Endodermal cell (in vitro differentiated cells): ENCODE results near the gene STX1B. TPM values are rescaled to one million over a fixed set of nuclear protein-coding genes. Genes with fewer than 3 reads are reported as not detected.

Source experiments
- DNase-seq: peaks from one replicate; pipeline ENCODE4 v3.0.0-alpha.2; 2017
- H3K27ac ChIP-seq: 2 replicates; pipeline ENCODE4 v1.5.1; 2013; ENCODE audit warnings: mild to moderate bottlenecking, low read depth, low read length, moderate library complexity
- H3K27me3 ChIP-seq: 2 replicates; pipeline ENCODE4 v1.6.1; 2013; ENCODE audit warnings: mild to moderate bottlenecking, low read length, moderate library complexity; ENCODE audit not compliant: insufficient read depth, control insufficient read depth, poor library complexity, severe bottlenecking
- H3K36me3 ChIP-seq: 2 replicates; pipeline ENCODE4 v1.7.0; 2013; ENCODE audit warnings: mild to moderate bottlenecking, low read length, moderate library complexity; ENCODE audit not compliant: control insufficient read depth, insufficient read depth
- H3K4me1 ChIP-seq: one replicate; pipeline ENCODE4 v1.7.0; 2013; ENCODE audit warnings: low read length; ENCODE audit not compliant: control insufficient read depth, insufficient read depth
- H3K4me3 ChIP-seq: 2 replicates; pipeline ENCODE4 v1.5.1; 2013; ENCODE audit warnings: mild to moderate bottlenecking, low read length, moderate library complexity
- H3K9ac ChIP-seq: 2 replicates; pipeline ENCODE4 v1.6.1; 2013; ENCODE audit warnings: mild to moderate bottlenecking, low read length, moderate library complexity; ENCODE audit not compliant: poor library complexity, severe bottlenecking; ENCODE audit errors: extremely low read depth
- H3K9me3 ChIP-seq: 2 replicates; pipeline ENCODE4 v1.6.1; 2013; ENCODE audit warnings: mild to moderate bottlenecking, low read length, moderate library complexity; ENCODE audit not compliant: control insufficient read depth
- H3K27ac Mint-ChIP-seq: 2 replicates; pipeline ENCODE4 v1.8.0; 2020; ENCODE audit warnings: mixed read lengths
- H3K27me3 Mint-ChIP-seq: 2 replicates; pipeline ENCODE4 v1.8.0; 2021; ENCODE audit warnings: mild to moderate bottlenecking, mixed read lengths; ENCODE audit not compliant: insufficient read depth
- H3K36me3 Mint-ChIP-seq: 2 replicates; pipeline ENCODE4 v1.8.0; 2020; ENCODE audit warnings: low read depth, mixed read lengths
- H3K4me1 Mint-ChIP-seq: 2 replicates; pipeline ENCODE4 v1.8.0; 2020; ENCODE audit warnings: mixed read lengths
- H3K4me3 Mint-ChIP-seq: 2 replicates; pipeline ENCODE4 v1.8.0; 2020; ENCODE audit warnings: mild to moderate bottlenecking, moderate library complexity, mixed read lengths
- H3K9me3 Mint-ChIP-seq: 2 replicates; pipeline ENCODE4 v1.8.0; 2020; ENCODE audit warnings: mild to moderate bottlenecking, mixed read lengths
- CTCF ChIP-seq: fragments of 200-600 bp; sonication (generic); conservative IDR thresholded peaks from 2 replicates; pipeline ENCODE4 v1.5.0; 2021; ENCODE audit warnings: antibody characterized with exemption, mild to moderate bottlenecking
- WGBS, 2 experiments: methylation state at CpG; one replicate each; pipeline versions ENCODE4 v1.1.5 to v1.1.7; 2013; ENCODE audit warnings: missing lambda C conversion rate in 2 of 2, mixed read lengths in 1 of 2; ENCODE audit not compliant: insufficient coverage in 1 of 2, insufficient read length in 1 of 2; 5-methylcytosine and 5-hydroxymethylcytosine counted together
- total RNA-seq, 2 donors: library from RNA; stranded (reverse); fragmentation: NEBNext Ultra II Directional in 1 of 2; extraction: Animal tissue kit (Norgen Biotek cat#: 25700) in 1 of 2; gene quantifications; 2 replicates in 1 of 2; 3 replicates in 1 of 2; pipeline ENCODE4 v1.2.1, GENCODE V29; 2021

STX1B gene
- total RNA-seq, 2 donors from 2014 or later, result 3.2 to 7.0 TPM

GRCh38 chr16:30948667-30949649 is 61.5 kb downstream of the STX1B start, which contains the start of gene ORAI3:
TSS of gene ORAI3 (plus strand) at chr16:30949068. CDS start at chr16:30949290, 222 bp downstream.
- H3K4me1 Mint-ChIP-seq, result peaks cover 22% of the 10 kb centered on the region
- 0% methylated on average over 11 to 69 of the region's 70 CpGs for WGBS, 2 experiments
- H3K27ac ChIP-seq, result peak within 1 kb of the TSS; percentile 95

GRCh38 chr16:30947859-30948666 is 62.4 kb downstream of the STX1B start:
- Histone ChIP-seq H3K27me3 (no peaks in the 10 kb centered on the region), H3K9me3 (no peaks in the 10 kb centered on the region), H3K9ac (peak overlapping the region; percentile 82), H3K27ac (peak overlapping the region; percentile 95), H3K4me3 (peak overlapping the region; percentile 91), H3K36me3 (peaks cover 38% of the 10 kb centered on the region), H3K4me1 (peaks cover 12% of the 10 kb centered on the region)
- no peaks in the 10 kb centered on the region for H3K9me3 Mint-ChIP-seq
- peak overlapping the region; percentile 82 for H3K4me3 Mint-ChIP-seq
- WGBS, 2 experiments, result 8 to 9% methylated on average over 23 to 38 of the region's 44 CpGs
- H3K27me3 Mint-ChIP-seq, result no peaks in the 10 kb centered on the region
- DNase-seq, result peak; percentile 100
- H3K4me1 Mint-ChIP-seq, result peaks cover 20% of the 10 kb centered on the region
- H3K36me3 Mint-ChIP-seq, result peaks cover 31% of the 10 kb centered on the region
- TF ChIP-seq CTCF, result peak; percentile 23
- H3K27ac Mint-ChIP-seq, result peak overlapping the region; percentile 96

More at GRCh38 chr16:30948667-30949649, 61.5 kb downstream of the STX1B start, which contains the start of gene ORAI3:
- peak; percentile 86 for DNase-seq
- peak within 1 kb of the TSS; percentile 91 for H3K4me3 ChIP-seq
- no peaks in the 10 kb centered on the region for H3K9me3 Mint-ChIP-seq
- H3K36me3 Mint-ChIP-seq, result peaks cover 25% of the 10 kb centered on the region
- TF ChIP-seq CTCF, result no peak
- no peaks in the 10 kb centered on the region for H3K9me3 ChIP-seq
- peaks cover 31% of the 10 kb centered on the region for H3K36me3 ChIP-seq
- H3K4me3 Mint-ChIP-seq, result peak within 1 kb of the TSS; percentile 82
- H3K27me3 ChIP-seq, result no peaks in the 10 kb centered on the region
- peak within 1 kb of the TSS; percentile 82 for H3K9ac ChIP-seq
- no peaks in the 10 kb centered on the region for H3K27me3 Mint-ChIP-seq
- peak within 1 kb of the TSS; percentile 96 for H3K27ac Mint-ChIP-seq
- H3K4me1 ChIP-seq, result peaks cover 12% of the 10 kb centered on the region

- Histone ChIP-seq H3K27ac (peak overlapping the region; percentile 95), H3K4me3 (peak overlapping the region; percentile 62), H3K36me3 (peaks cover 44% of the 10 kb centered on the region), H3K4me1 (peaks cover 12% of the 10 kb centered on the region), H3K9me3 (no peaks in the 10 kb centered on the region), H3K27me3 (no peaks in the 10 kb centered on the region), H3K9ac (peak overlapping the region; percentile 82)
- no peaks in the 10 kb centered on the region for H3K27me3 Mint-ChIP-seq
- H3K36me3 Mint-ChIP-seq, result peaks cover 37% of the 10 kb centered on the region
- H3K4me1 Mint-ChIP-seq, result peaks cover 20% of the 10 kb centered on the region
- WGBS, 2 experiments, result 26% methylated on average over 2 of the region's 3 CpGs; no CpG with 5 or more reads in 1 of the 2 experiments
- H3K27ac Mint-ChIP-seq, result peak overlapping the region; percentile 96
- no peak for TF ChIP-seq CTCF
- DNase-seq, result peak; percentile 72
- peak overlapping the region; percentile 82 for H3K4me3 Mint-ChIP-seq
- H3K9me3 Mint-ChIP-seq, result no peaks in the 10 kb centered on the region
These were observed 62.9 kb downstream of the STX1B start for GRCh38 chr16:30947541-30947858.
